ENCODE measurements around the gene CC2D1A.

The CC2D1A gene

DNA sequence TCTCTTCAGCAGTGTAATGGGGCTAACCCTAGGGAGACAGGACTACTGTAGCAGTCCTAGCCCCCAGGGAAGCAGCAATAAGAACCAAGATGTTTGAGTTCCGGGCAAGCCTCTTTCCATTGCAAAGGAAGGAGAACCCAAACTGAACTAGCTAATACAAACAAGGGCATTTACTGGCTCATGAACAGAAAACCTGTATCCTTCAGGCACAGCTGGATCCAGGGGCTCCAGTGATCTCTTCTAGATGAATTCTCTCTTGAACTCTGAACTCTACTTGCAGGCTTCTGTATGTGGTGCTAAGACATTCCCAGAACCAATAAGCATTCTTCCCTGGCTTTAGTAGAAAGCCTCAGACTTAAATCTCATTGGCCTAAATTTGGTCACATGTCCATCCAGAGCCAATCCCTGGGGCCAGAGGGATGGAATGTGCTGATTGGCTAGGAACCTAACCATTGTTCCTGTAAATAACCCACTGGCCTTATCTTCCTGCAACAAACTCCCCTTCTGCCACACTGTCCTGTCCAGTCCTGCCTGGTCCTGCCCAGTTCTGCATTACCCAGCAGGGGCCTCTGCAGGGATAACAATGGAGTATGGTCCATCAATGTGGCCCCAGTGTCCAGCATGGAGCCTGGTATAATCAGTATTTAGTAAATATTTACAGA lies 36.2 kb downstream of the CC2D1A start:
- DNase-seq = no peak

- no peak for DNase-seq
Observed at GRCh38 chr19:13946414-13946813, 40.4 kb downstream of the CC2D1A start.

DNA sequence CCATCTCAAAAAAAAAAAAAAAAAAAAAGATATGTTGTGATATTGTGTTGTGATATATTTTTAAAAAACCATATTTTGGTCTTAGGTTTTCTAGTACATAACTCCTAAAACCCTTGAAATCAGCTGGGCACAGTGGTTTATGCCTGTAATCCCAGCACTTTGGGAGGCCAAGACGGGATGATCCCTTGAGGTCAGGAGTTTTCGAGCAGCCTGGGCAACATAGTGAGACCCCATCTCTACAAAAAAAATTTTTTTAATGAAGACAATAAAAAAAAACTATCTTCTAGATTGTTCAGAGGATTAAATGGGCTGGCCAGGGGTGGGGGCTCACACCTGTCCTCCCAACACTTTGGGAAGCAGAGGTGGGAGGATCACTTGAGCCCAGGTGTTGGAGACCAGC lies 45.0 kb downstream of the CC2D1A start:
- no peak for DNase-seq

DNA sequence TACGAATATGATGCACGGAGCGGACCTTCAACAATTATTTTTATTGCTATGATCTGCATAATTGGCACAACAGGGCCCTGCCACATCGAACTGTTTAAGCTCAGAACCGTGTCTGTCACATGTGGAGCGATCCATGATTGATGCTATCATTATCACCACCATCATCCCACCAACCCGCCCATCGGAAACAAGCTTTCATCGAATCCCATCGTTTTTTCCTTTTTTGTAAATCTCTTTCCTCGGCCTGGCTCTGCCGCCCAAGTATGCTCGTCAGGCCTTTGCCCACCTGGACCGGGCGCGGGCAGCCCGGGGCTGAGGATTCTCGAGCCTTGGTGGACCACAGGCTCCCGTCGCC lies 45.8 kb downstream of the CC2D1A start:
- no peak for DNase-seq

GRCh38 chr19:13952154-13952930 lies 46.3 kb downstream of the CC2D1A start, which contains the start of gene DCAF15:
Gene DCAF15, plus strand, starts transcription at chr19:13952509. Its CDS starts 4 bp downstream, at chr19:13952513.
- peak; percentile 99 for DNase-seq

DNA sequence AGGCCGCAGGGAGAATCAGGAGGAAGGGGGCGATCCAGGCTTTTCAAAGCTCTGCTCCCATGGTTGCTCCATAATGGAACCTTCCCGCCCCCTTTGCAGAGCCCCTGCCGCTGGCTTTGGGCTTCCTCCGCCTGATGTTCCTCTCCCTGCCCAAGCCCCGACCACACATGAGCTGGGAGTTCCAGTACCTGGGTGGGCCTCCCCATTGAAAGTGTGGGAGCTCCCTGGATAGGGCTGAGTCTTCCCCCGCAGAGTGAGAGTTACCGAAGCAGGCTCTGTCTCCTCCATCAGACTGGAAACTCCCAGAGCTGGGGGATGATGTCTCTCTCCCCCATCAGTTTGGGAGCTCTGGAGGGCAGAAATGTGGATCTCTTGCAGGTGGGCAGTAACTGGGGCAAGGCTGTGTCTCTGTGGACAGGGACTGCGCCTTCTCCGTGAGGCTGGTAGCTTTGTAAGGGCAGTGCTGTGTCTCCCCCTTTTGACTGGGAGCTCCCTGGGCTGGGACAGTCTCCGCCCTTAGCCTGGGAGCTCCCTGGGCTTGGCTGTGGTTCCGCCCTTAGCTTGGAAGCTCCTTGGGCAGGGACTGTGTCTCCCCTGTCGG lies 47.0 kb downstream of the CC2D1A start:
- DNase-seq = peak; percentile 55

GRCh38 chr19:13954185-13954584 lies 48.2 kb downstream of the CC2D1A start:
- no peak for DNase-seq

GRCh38 chr19:13955662-13956364 lies 49.8 kb downstream of the CC2D1A start:
- DNase-seq = no peak

GRCh38 chr19:13956365-13956744 lies 50.4 kb downstream of the CC2D1A start:
- no peak for DNase-seq

- DNase-seq = no peak
Observed at GRCh38 chr19:13957051-13957450, 51.0 kb downstream of the CC2D1A start.

DNA sequence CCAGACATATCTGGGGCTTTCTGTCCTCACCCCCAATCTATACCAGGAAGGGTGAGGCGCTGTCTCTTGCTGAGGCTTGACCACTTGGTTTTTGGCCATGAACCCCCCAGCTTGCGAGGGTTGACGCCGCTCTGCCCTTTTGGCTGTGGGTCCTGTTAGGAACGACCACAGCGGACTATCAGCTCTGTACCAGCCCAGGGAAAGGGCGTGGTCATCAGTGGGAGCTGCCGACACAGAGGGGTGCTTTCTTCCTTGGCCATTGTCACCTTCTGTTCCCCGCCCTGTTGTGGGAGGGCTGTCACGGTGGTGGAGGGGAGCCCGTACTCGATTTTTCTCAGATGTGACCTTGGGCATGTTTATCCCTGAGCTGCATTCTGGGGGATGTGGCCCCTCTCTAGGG lies 52.0 kb downstream of the CC2D1A start:
- no peak for DNase-seq

DNA sequence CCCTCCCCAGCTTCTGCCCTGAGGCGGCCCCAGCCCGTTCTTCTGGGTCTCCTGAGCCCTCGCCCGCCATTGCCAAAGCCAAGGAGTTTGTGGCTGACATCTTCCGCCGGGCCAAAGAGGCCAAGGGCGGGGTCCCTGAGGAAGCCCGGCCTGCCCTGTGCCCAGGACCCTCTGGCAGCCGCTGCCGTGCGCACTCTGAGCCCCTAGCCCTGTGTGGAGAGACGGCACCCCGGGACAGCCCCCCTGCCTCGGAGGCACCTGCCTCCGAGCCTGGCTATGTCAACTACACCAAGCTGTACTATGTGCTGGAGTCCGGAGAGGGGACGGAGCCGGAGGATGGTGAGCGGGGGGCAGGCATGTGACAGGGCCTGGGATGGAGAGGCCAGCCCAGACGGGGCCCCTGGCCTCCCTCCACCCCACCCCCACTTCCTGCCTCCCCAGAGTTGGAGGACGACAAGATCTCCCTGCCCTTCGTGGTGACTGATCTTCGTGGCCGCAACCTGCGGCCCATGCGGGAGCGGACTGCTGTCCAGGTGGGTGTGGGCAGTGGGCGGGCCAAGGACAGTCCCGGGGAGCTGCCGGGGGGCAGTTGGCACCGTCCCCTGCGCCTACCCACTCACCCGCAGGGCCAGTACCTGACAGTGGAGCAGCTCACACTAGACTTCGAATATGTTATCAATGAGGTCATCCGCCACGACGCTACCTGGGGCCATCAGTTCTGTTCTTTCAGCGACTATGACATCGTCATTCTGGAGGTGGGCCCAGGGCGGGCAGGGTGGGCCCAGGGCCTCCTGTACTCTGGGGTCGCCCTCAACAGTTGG lies 53.4 kb downstream of the CC2D1A start:
- DNase-seq = no peak

- DNase-seq = no peak
Observed at GRCh38 chr19:13959962-13960862, 54.2 kb downstream of the CC2D1A start.

- DNase-seq = no peak
Observed at GRCh38 chr19:13960863-13961784, 55.1 kb downstream of the CC2D1A start.

- DNase-seq = no peak
Observed at GRCh38 chr19:13961826-13962698, 56.1 kb downstream of the CC2D1A start.

DNA sequence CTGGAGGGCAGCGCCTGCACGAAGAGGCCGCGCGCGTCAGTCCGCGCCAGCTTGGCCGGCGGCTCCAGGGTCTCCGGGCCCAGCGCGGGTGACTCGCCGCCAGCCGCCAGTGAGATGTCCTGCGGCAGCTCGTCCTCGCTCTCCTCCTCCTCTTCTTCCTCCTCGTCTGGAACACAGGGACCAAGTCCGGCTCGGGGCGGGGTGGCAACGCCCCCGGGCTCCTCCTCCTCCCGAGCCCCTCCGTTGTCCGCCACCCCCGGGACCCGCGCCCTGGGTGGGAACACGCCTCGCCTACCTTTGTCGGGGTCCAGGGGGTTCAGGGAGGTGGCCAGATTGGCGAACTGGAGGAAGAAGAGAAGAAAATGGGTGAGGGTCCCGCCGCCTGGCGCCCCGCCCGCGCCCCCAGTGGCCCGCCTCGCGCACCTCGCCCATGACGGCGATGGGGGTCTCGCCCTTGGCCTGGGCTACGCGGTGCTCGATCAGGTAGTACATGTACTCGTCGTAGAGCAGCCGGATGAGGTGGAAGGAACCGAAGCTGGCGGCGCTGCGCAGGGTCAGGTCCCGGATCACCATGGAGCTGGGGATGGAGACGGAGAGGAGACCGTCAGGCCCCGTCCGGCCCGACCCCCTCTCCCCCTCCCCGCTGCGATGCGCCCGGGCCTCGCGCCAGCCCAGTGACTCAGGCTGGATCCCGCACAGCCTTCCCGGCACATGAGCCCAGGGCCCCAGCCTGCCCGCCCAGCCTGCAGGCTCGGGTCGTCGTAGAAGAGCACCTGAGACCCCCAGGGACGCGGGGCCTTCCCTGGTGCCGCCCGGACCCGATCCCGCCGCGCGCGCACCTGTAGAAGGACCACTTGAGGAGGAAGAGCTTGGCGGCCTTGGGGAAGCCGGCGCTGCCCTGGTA lies 57.0 kb downstream of the CC2D1A start:
- no peak for DNase-seq

- DNase-seq = no peak
Observed at GRCh38 chr19:13963603-13964105, 57.7 kb downstream of the CC2D1A start.

DNA sequence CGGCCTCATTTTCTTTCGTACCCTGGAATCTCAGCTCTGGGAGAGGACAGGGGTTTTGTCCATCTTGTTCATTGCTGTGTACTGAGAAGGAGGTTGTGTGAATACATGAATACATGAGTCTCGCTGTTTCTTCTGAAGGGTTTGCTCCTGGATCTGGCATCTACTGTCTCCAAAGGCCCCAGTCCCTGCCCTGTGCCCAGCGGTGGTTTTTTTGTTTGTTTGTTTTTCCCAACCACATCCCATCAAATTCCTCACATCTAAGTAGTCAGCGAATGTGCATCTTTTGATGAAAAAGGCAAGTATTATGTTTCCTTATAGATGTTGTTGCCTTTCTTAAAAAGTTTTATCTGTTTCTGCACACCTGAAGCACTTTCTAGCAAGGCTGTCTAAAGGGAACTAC lies 58.8 kb downstream of the CC2D1A start:
- DNase-seq = peak; percentile 48

All from HCEC 1CT (cell line).